Measurements from ENCODE around the gene SRD5A1. TPM values are rescaled to one million over a fixed set of nuclear protein-coding genes. Genes with fewer than 3 reads are reported as not detected.

Gene SRD5A1
- polyA plus RNA-seq, 1 experiment, result 20.7 TPM

- CTCF ChIA-PET, result no interaction called here
- POLR2A ChIA-PET, result no interaction called here
- Histone ChIP-seq H3K27ac (ENCODE audit: low read depth, low read length) (peak overlapping the region; percentile 39), H3K4me3 (ENCODE audit: low read depth, low read length) (peak overlapping the region; percentile 78), H3K27me3 (ENCODE audit: control insufficient read depth, insufficient read depth, low read length) (no peaks in the 10 kb centered on the region), H3K9me3 (ENCODE audit: control insufficient read depth, insufficient read depth, low read length) (no peaks in the 10 kb centered on the region; the same call in 1 of the 2 replicates)
- DNase-seq (ENCODE audit: low read depth, low spot score), result no peak
- TF ChIP-seq CTCF (IDR thresholded peaks at IDR 0.05; ENCODE audit: low read depth, low read length), result no peak
These were observed 81.2 kb downstream of the SRD5A1 start for GRCh38 chr5:6714226-6715041.

- ChIA-PET CTCF (no interaction called here), POLR2A (no interaction called here)
- Histone ChIP-seq H3K4me3 (ENCODE audit: low read depth, low read length) (peak overlapping the region; percentile 78), H3K9me3 (ENCODE audit: control insufficient read depth, insufficient read depth, low read length) (no peaks in the 10 kb centered on the region; the same call in 1 of the 2 replicates), H3K27ac (ENCODE audit: low read depth, low read length) (no peak overlapping the region), H3K27me3 (ENCODE audit: control insufficient read depth, insufficient read depth, low read length) (no peaks in the 10 kb centered on the region)
- DNase-seq (ENCODE audit: low read depth, low spot score), result no peak
- no peak for TF ChIP-seq CTCF (IDR thresholded peaks at IDR 0.05; ENCODE audit: low read depth, low read length)
These were observed 82.0 kb downstream of the SRD5A1 start for GRCh38 chr5:6715271-6715670.

GRCh38 chr5:6715758-6716628 lies 82.8 kb downstream of the SRD5A1 start:
- Histone ChIP-seq H3K9me3 (ENCODE audit: control insufficient read depth, insufficient read depth, low read length) (no peaks in the 10 kb centered on the region; the same call in 1 of the 2 replicates), H3K27ac (ENCODE audit: low read depth, low read length) (no peak overlapping the region), H3K27me3 (ENCODE audit: control insufficient read depth, insufficient read depth, low read length) (no peaks in the 10 kb centered on the region), H3K4me3 (ENCODE audit: low read depth, low read length) (peak overlapping the region; percentile 78)
- no peak for DNase-seq (ENCODE audit: low read depth, low spot score)
- ChIA-PET CTCF (no interaction called here), POLR2A (no interaction called here)
- no peak for TF ChIP-seq CTCF (IDR thresholded peaks at IDR 0.05; ENCODE audit: low read depth, low read length)

- POLR2A ChIA-PET, result no interaction called here
- Histone ChIP-seq H3K9me3 (ENCODE audit: control insufficient read depth, insufficient read depth, low read length) (no peaks in the 10 kb centered on the region; the same call in 1 of the 2 replicates), H3K4me3 (ENCODE audit: low read depth, low read length) (peak overlapping the region; percentile 78), H3K27me3 (ENCODE audit: control insufficient read depth, insufficient read depth, low read length) (no peaks in the 10 kb centered on the region), H3K27ac (ENCODE audit: low read depth, low read length) (no peak overlapping the region)
- DNase-seq (ENCODE audit: low read depth, low spot score), result no peak
- TF ChIP-seq CTCF (IDR thresholded peaks at IDR 0.05; ENCODE audit: low read depth, low read length), result no peak
- CTCF ChIA-PET, result interaction anchor here (0.7 kb wide), 1 partner anchor 95 kb away, joined by 3 read pairs; no protein-coding TSS in a partner anchor
These were observed 83.4 kb downstream of the SRD5A1 start for GRCh38 chr5:6716629-6717149.

Data from AG04450 (cell line).